Measurements from ENCODE around the gene SLC38A2. TPM values are rescaled to one million over a fixed set of nuclear protein-coding genes. Genes with fewer than 3 reads are reported as not detected.

Gene SLC38A2
- total RNA-seq, 1 experiment from 2014 or later = 381 TPM

DNA sequence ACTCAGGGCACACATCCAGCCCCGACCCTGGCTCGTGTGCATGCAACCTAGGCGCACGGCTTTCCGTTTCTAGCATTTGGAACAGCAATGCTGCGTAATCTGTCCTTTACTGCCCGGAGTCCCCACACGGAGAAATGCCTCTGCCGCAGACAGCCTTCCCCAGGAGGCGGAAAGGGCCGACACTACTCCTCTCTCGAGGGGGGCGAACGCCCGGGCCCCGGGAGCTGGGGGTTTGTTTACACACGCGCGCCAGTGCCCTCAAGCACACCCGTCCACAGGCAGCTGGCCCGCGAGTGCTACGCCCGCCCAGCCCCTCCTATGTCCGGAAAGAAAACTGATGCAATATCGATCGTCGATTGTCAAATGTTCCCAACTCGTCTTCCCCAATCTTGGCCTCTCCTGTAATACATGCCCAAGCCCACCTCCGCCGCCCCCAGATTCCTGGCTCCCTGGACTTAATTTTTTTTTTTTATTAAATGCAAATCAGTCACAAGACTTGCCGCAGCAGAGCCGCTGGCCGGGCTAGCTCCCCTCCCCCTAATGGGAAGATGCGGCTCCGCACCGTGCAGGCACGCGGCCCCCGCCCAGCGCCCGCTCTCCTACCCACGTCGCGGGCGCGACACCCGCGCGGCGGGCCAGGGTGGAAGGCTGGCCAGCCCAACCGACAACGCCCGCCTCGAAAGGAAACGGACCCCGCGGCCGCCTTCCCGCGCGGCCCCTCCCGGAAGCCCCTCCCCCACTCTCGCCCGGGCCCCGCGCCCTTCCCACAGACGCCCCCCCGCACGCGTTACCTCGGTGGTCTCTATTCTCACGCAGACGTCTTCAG is 642 bp downstream of the SLC38A2 start:
- peaks cover 54% of the 10 kb centered on the region for H3K36me3 Mint-ChIP-seq
- TF ChIP-seq, protein P1, sequence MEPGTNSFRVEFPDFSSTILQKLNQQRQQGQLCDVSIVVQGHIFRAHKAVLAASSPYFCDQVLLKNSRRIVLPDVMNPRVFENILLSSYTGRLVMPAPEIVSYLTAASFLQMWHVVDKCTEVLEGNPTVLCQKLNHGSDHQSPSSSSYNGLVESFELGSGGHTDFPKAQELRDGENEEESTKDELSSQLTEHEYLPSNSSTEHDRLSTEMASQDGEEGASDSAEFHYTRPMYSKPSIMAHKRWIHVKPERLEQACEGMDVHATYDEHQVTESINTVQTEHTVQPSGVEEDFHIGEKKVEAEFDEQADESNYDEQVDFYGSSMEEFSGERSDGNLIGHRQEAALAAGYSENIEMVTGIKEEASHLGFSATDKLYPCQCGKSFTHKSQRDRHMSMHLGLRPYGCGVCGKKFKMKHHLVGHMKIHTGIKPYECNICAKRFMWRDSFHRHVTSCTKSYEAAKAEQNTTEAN (CRISPR knock-in tag; IDR thresholded peaks at IDR 0.05) = peak; percentile 10; the same call in 1 of the 2 replicates
- TF ChIP-seq ESRRA (CRISPR knock-in tag; IDR thresholded peaks at IDR 0.05; ENCODE audit: borderline replicate concordance) = no peak
- TF ChIP-seq, protein P2, sequence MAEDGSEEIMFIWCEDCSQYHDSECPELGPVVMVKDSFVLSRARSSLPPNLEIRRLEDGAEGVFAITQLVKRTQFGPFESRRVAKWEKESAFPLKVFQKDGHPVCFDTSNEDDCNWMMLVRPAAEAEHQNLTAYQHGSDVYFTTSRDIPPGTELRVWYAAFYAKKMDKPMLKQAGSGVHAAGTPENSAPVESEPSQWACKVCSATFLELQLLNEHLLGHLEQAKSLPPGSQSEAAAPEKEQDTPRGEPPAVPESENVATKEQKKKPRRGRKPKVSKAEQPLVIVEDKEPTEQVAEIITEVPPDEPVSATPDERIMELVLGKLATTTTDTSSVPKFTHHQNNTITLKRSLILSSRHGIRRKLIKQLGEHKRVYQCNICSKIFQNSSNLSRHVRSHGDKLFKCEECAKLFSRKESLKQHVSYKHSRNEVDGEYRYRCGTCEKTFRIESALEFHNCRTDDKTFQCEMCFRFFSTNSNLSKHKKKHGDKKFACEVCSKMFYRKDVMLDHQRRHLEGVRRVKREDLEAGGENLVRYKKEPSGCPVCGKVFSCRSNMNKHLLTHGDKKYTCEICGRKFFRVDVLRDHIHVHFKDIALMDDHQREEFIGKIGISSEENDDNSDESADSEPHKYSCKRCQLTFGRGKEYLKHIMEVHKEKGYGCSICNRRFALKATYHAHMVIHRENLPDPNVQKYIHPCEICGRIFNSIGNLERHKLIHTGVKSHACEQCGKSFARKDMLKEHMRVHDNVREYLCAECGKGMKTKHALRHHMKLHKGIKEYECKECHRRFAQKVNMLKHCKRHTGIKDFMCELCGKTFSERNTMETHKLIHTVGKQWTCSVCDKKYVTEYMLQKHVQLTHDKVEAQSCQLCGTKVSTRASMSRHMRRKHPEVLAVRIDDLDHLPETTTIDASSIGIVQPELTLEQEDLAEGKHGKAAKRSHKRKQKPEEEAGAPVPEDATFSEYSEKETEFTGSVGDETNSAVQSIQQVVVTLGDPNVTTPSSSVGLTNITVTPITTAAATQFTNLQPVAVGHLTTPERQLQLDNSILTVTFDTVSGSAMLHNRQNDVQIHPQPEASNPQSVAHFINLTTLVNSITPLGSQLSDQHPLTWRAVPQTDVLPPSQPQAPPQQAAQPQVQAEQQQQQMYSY (CRISPR knock-in tag; IDR thresholded peaks at IDR 0.05) = no peak
- TF ChIP-seq, protein P3, sequence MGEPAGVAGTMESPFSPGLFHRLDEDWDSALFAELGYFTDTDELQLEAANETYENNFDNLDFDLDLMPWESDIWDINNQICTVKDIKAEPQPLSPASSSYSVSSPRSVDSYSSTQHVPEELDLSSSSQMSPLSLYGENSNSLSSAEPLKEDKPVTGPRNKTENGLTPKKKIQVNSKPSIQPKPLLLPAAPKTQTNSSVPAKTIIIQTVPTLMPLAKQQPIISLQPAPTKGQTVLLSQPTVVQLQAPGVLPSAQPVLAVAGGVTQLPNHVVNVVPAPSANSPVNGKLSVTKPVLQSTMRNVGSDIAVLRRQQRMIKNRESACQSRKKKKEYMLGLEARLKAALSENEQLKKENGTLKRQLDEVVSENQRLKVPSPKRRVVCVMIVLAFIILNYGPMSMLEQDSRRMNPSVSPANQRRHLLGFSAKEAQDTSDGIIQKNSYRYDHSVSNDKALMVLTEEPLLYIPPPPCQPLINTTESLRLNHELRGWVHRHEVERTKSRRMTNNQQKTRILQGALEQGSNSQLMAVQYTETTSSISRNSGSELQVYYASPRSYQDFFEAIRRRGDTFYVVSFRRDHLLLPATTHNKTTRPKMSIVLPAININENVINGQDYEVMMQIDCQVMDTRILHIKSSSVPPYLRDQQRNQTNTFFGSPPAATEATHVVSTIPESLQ (CRISPR knock-in tag; IDR thresholded peaks at IDR 0.05) = no peak
- no peak for TF ChIP-seq NR3C1 (CRISPR knock-in tag; conservative IDR thresholded peaks at IDR 0.05; ENCODE audit: low read depth)
- no peak for TF ChIP-seq IRF2 (CRISPR knock-in tag; IDR thresholded peaks at IDR 0.05; ENCODE audit: borderline replicate concordance, low read depth)
- TF ChIP-seq SOX15 (CRISPR knock-in tag; IDR thresholded peaks at IDR 0.05) = no peak
- TF ChIP-seq, protein P4, sequence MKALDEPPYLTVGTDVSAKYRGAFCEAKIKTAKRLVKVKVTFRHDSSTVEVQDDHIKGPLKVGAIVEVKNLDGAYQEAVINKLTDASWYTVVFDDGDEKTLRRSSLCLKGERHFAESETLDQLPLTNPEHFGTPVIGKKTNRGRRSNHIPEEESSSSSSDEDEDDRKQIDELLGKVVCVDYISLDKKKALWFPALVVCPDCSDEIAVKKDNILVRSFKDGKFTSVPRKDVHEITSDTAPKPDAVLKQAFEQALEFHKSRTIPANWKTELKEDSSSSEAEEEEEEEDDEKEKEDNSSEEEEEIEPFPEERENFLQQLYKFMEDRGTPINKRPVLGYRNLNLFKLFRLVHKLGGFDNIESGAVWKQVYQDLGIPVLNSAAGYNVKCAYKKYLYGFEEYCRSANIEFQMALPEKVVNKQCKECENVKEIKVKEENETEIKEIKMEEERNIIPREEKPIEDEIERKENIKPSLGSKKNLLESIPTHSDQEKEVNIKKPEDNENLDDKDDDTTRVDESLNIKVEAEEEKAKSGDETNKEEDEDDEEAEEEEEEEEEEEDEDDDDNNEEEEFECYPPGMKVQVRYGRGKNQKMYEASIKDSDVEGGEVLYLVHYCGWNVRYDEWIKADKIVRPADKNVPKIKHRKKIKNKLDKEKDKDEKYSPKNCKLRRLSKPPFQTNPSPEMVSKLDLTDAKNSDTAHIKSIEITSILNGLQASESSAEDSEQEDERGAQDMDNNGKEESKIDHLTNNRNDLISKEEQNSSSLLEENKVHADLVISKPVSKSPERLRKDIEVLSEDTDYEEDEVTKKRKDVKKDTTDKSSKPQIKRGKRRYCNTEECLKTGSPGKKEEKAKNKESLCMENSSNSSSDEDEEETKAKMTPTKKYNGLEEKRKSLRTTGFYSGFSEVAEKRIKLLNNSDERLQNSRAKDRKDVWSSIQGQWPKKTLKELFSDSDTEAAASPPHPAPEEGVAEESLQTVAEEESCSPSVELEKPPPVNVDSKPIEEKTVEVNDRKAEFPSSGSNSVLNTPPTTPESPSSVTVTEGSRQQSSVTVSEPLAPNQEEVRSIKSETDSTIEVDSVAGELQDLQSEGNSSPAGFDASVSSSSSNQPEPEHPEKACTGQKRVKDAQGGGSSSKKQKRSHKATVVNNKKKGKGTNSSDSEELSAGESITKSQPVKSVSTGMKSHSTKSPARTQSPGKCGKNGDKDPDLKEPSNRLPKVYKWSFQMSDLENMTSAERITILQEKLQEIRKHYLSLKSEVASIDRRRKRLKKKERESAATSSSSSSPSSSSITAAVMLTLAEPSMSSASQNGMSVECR (CRISPR knock-in tag; IDR thresholded peaks at IDR 0.05; ENCODE audit: borderline replicate concordance) = peak; percentile 67; the same call in 1 of the 2 replicates
- TF ChIP-seq OVOL2 (CRISPR knock-in tag; IDR thresholded peaks at IDR 0.05; ENCODE audit: borderline replicate concordance) = no peak
- TF ChIP-seq, protein P5, sequence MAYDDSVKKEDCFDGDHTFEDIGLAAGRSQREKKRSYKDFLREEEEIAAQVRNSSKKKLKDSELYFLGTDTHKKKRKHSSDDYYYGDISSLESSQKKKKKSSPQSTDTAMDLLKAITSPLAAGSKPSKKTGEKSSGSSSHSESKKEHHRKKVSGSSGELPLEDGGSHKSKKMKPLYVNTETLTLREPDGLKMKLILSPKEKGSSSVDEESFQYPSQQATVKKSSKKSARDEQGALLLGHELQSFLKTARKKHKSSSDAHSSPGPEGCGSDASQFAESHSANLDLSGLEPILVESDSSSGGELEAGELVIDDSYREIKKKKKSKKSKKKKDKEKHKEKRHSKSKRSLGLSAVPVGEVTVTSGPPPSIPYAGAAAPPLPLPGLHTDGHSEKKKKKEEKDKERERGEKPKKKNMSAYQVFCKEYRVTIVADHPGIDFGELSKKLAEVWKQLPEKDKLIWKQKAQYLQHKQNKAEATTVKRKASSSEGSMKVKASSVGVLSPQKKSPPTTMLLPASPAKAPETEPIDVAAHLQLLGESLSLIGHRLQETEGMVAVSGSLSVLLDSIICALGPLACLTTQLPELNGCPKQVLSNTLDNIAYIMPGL (CRISPR knock-in tag; IDR thresholded peaks at IDR 0.05) = peak; percentile 60; the same call in 1 of the 2 replicates
- TF ChIP-seq, protein P6, sequence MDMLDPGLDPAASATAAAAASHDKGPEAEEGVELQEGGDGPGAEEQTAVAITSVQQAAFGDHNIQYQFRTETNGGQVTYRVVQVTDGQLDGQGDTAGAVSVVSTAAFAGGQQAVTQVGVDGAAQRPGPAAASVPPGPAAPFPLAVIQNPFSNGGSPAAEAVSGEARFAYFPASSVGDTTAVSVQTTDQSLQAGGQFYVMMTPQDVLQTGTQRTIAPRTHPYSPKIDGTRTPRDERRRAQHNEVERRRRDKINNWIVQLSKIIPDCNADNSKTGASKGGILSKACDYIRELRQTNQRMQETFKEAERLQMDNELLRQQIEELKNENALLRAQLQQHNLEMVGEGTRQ (CRISPR knock-in tag; IDR thresholded peaks at IDR 0.05) = no peak
- peak; percentile 74 for TF ChIP-seq ZNF416 (CRISPR knock-in tag; IDR thresholded peaks at IDR 0.05)
- no peak for TF ChIP-seq ZNF423 (CRISPR knock-in tag; IDR thresholded peaks at IDR 0.05)
- no peak for TF ChIP-seq ZNF232 (CRISPR knock-in tag; IDR thresholded peaks at IDR 0.05)
- 0 out of 2 replicates have a peak, but pooled peaks have one; percentile 20 for TF ChIP-seq MYBL2 (CRISPR knock-in tag; IDR thresholded peaks at IDR 0.05)
- peak; percentile 50; the same call in 1 of the 2 replicates for TF ChIP-seq KAT7 (CRISPR knock-in tag; IDR thresholded peaks at IDR 0.05; ENCODE audit: borderline replicate concordance)
- no peak for TF ChIP-seq ZNF396 (CRISPR knock-in tag; IDR thresholded peaks at IDR 0.05; ENCODE audit: borderline replicate concordance)
- TF ChIP-seq, protein P7, sequence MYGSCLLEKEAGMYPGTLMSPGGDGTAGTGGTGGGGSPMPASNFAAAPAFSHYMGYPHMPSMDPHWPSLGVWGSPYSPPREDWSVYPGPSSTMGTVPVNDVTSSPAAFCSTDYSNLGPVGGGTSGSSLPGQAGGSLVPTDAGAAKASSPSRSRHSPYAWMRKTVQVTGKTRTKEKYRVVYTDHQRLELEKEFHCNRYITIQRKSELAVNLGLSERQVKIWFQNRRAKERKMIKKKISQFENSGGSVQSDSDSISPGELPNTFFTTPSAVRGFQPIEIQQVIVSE (CRISPR knock-in tag; IDR thresholded peaks at IDR 0.05; ENCODE audit: borderline replicate concordance) = peak; percentile 55; the same call in 1 of the 2 replicates
- TF ChIP-seq, protein P8, sequence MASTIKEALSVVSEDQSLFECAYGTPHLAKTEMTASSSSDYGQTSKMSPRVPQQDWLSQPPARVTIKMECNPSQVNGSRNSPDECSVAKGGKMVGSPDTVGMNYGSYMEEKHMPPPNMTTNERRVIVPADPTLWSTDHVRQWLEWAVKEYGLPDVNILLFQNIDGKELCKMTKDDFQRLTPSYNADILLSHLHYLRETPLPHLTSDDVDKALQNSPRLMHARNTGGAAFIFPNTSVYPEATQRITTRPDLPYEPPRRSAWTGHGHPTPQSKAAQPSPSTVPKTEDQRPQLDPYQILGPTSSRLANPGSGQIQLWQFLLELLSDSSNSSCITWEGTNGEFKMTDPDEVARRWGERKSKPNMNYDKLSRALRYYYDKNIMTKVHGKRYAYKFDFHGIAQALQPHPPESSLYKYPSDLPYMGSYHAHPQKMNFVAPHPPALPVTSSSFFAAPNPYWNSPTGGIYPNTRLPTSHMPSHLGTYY (CRISPR knock-in tag; IDR thresholded peaks at IDR 0.05) = peak; percentile 52; the same call in 1 of the 2 replicates

More for the DNA sequence above, 642 bp downstream of the SLC38A2 start:
- H3K27me3 Mint-ChIP-seq (ENCODE audit: low read depth) = no peaks in the 10 kb centered on the region; the same call in 1 of the 2 replicates
- ChIA-PET CTCF (interaction anchor here (1.1 kb wide), 1 partner anchor 289 kb away, joined by 8 read pairs; no protein-coding TSS in a partner anchor), POLR2A (interaction anchor here (0.7 to 2.2 kb wide), 9 partner anchors 12 to 547 kb away, joined by 3 to 9 read pairs (median 4); partner anchors contain the start of gene SLC38A1)
- ATAC-seq (no peak), DNase-seq (ENCODE audit: low spot score) (no peak)
- H3K4me3 Mint-ChIP-seq = peak overlapping the region; percentile 98
- H3K27ac Mint-ChIP-seq = peak overlapping the region; percentile 97
- peaks cover 53% of the 10 kb centered on the region for H3K4me1 Mint-ChIP-seq
- no peaks in the 10 kb centered on the region for H3K9me3 Mint-ChIP-seq
